22Rv1 (cell line): ENCODE data around the gene KRTAP5-7.

Experiments used
- CTCF ChIP-seq: fragments of 450-650 bp; IDR thresholded peaks from 2 replicates; pipeline ENCODE4 v1.5.1; 2017; ENCODE audit warnings: mild to moderate bottlenecking
- ZFX ChIP-seq: fragments of 450-650 bp; IDR thresholded peaks from 2 replicates; pipeline ENCODE4 v1.6.1; 2017; ENCODE audit warnings: antibody characterized with exemption, borderline replicate concordance

GRCh38 chr11:71485063-71485399, 42.0 kb upstream of the KRTAP5-7 start:
- TF ChIP-seq CTCF (no peak), ZFX (no peak)
